Measurements from ENCODE around the gene DYNLT5.
"Not testable (repeated sequence)": the region's sequence is repeated elsewhere in the genome, so short reads cannot be mapped to it uniquely, and the experiment has no call there.

The DYNLT5 gene

GRCh38 chr1:66788231-66788939 is 36.1 kb downstream of the DYNLT5 start:
- DNase-seq (ENCODE audit: low read depth) = no peak

- no peak for DNase-seq (ENCODE audit: low read depth)
These were observed 39.7 kb downstream of the DYNLT5 start for GRCh38 chr1:66791621-66792610.

- DNase-seq (ENCODE audit: low read depth) = not testable (repeated sequence)
These were observed 43.6 kb downstream of the DYNLT5 start for GRCh38 chr1:66795839-66796238.

- no peak for DNase-seq (ENCODE audit: low read depth)
These were observed 57.0 kb downstream of the DYNLT5 start for GRCh38 chr1:66809245-66809644.

GRCh38 chr1:66809736-66810326 is 57.6 kb downstream of the DYNLT5 start:
- peak; percentile 14 for DNase-seq (ENCODE audit: low read depth)

GRCh38 chr1:66824771-66825170 is 72.5 kb downstream of the DYNLT5 start:
- no peak for DNase-seq (ENCODE audit: low read depth)

All from fibroblast of the conjunctiva (primary cell).